Liver (tissue), 3 donors: Measurements from ENCODE around the gene SCGB1D2.

ENCODE experiments used
- EGR1 ChIP-seq, 2 donors: IDR thresholded peaks; 2 replicates each; pipeline ENCODE4 v1.6.1; 2016 to 2018; ENCODE audit warnings: antibody characterized with exemption in 2 of 2, low read depth in 2 of 2
- GABPA ChIP-seq, 2 donors: IDR thresholded peaks in 1 of 2; conservative IDR thresholded peaks in 1 of 2; 2 replicates each; pipeline ENCODE4 v1.6.1; 2016; ENCODE audit warnings: antibody characterized with exemption in 2 of 2, mild to moderate bottlenecking in 1 of 2, moderate library complexity in 1 of 2
- JUND ChIP-seq, 2 donors: IDR thresholded peaks; 2 replicates each; pipeline ENCODE4 v1.6.1; 2016; ENCODE audit warnings: antibody characterized with exemption in 2 of 2
- MAX ChIP-seq: IDR thresholded peaks from 2 replicates; pipeline ENCODE4 v1.6.1; 2016; ENCODE audit warnings: antibody characterized with exemption
- RAD21 ChIP-seq, 2 donors: IDR thresholded peaks; 2 replicates each; pipeline ENCODE4 v1.6.1; 2016; ENCODE audit warnings: antibody characterized with exemption in 2 of 2, mild to moderate bottlenecking in 2 of 2
- SP1 ChIP-seq: IDR thresholded peaks from 2 replicates; pipeline ENCODE4 v1.6.1; 2018; ENCODE audit warnings: antibody characterized with exemption, mild to moderate bottlenecking
- TAF1 ChIP-seq: conservative IDR thresholded peaks from 2 replicates; pipeline ENCODE4 v1.6.1; 2016; ENCODE audit warnings: antibody characterized with exemption, mild to moderate bottlenecking
- YY1 ChIP-seq: IDR thresholded peaks from 2 replicates; pipeline ENCODE4 v1.6.1; 2016; ENCODE audit warnings: antibody characterized with exemption, mild to moderate bottlenecking
- TF ChIP-seq, protein P1 (sequence below): fragments of 150-350 bp; IDR thresholded peaks from 2 replicates; pipeline ENCODE4 v1.5.1; 2017; ENCODE audit warnings: improper control_type of control experiment, low read depth, low read length; ENCODE audit not compliant: missing input control
- TF ChIP-seq, protein P2 (sequence below): IDR thresholded peaks from 2 replicates; pipeline ENCODE4 v1.6.1; 2016; ENCODE audit warnings: antibody characterized with exemption, mild to moderate bottlenecking
- TF ChIP-seq, protein P3 (sequence below): IDR thresholded peaks from 2 replicates; pipeline ENCODE4 v1.6.1; 2016; ENCODE audit warnings: antibody characterized with exemption
- TF ChIP-seq, protein P4 (sequence below): IDR thresholded peaks from 2 replicates; pipeline ENCODE4 v1.6.1; 2016; ENCODE audit warnings: antibody characterized with exemption
- donor health status: healthy.
- donor health status: healthy.

- TF ChIP-seq, protein P1, sequence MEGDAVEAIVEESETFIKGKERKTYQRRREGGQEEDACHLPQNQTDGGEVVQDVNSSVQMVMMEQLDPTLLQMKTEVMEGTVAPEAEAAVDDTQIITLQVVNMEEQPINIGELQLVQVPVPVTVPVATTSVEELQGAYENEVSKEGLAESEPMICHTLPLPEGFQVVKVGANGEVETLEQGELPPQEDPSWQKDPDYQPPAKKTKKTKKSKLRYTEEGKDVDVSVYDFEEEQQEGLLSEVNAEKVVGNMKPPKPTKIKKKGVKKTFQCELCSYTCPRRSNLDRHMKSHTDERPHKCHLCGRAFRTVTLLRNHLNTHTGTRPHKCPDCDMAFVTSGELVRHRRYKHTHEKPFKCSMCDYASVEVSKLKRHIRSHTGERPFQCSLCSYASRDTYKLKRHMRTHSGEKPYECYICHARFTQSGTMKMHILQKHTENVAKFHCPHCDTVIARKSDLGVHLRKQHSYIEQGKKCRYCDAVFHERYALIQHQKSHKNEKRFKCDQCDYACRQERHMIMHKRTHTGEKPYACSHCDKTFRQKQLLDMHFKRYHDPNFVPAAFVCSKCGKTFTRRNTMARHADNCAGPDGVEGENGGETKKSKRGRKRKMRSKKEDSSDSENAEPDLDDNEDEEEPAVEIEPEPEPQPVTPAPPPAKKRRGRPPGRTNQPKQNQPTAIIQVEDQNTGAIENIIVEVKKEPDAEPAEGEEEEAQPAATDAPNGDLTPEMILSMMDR = no peak
- no peak for TF ChIP-seq MAX
- TF ChIP-seq, protein P2, sequence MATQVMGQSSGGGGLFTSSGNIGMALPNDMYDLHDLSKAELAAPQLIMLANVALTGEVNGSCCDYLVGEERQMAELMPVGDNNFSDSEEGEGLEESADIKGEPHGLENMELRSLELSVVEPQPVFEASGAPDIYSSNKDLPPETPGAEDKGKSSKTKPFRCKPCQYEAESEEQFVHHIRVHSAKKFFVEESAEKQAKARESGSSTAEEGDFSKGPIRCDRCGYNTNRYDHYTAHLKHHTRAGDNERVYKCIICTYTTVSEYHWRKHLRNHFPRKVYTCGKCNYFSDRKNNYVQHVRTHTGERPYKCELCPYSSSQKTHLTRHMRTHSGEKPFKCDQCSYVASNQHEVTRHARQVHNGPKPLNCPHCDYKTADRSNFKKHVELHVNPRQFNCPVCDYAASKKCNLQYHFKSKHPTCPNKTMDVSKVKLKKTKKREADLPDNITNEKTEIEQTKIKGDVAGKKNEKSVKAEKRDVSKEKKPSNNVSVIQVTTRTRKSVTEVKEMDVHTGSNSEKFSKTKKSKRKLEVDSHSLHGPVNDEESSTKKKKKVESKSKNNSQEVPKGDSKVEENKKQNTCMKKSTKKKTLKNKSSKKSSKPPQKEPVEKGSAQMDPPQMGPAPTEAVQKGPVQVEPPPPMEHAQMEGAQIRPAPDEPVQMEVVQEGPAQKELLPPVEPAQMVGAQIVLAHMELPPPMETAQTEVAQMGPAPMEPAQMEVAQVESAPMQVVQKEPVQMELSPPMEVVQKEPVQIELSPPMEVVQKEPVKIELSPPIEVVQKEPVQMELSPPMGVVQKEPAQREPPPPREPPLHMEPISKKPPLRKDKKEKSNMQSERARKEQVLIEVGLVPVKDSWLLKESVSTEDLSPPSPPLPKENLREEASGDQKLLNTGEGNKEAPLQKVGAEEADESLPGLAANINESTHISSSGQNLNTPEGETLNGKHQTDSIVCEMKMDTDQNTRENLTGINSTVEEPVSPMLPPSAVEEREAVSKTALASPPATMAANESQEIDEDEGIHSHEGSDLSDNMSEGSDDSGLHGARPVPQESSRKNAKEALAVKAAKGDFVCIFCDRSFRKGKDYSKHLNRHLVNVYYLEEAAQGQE = no peak
- TF ChIP-seq JUND (IDR thresholded peaks at IDR 0.05) = no peak
- no peak for TF ChIP-seq SP1
- TF ChIP-seq, protein P3, sequence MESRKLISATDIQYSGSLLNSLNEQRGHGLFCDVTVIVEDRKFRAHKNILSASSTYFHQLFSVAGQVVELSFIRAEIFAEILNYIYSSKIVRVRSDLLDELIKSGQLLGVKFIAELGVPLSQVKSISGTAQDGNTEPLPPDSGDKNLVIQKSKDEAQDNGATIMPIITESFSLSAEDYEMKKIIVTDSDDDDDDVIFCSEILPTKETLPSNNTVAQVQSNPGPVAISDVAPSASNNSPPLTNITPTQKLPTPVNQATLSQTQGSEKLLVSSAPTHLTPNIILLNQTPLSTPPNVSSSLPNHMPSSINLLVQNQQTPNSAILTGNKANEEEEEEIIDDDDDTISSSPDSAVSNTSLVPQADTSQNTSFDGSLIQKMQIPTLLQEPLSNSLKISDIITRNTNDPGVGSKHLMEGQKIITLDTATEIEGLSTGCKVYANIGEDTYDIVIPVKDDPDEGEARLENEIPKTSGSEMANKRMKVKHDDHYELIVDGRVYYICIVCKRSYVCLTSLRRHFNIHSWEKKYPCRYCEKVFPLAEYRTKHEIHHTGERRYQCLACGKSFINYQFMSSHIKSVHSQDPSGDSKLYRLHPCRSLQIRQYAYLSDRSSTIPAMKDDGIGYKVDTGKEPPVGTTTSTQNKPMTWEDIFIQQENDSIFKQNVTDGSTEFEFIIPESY = no peak
- TF ChIP-seq, protein P4, sequence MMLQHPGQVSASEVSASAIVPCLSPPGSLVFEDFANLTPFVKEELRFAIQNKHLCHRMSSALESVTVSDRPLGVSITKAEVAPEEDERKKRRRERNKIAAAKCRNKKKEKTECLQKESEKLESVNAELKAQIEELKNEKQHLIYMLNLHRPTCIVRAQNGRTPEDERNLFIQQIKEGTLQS = no peak
- TF ChIP-seq GABPA (IDR thresholded peaks at IDR 0.05 in 1 of 2, conservative IDR thresholded peaks at IDR 0.05 in 1 of 2) = no peak
- no peak for TF ChIP-seq RAD21 (IDR thresholded peaks at IDR 0.05)
- TF ChIP-seq EGR1 (IDR thresholded peaks at IDR 0.05; ENCODE audit: low read depth in 2 of 2) = no peak
- no peak for TF ChIP-seq YY1
- no peak for TF ChIP-seq TAF1
These were observed 25.5 kb downstream of the SCGB1D2 start for GRCh38 chr11:62267576-62267975.
